Raji (cell line): ENCODE data around the gene SLC24A3.

Source experiments
- POLR2A ChIP-seq: IDR thresholded peaks from 2 replicates; pipeline ENCODE4 v1.6.1; 2011; ENCODE audit warnings: low read depth, low read length, control low read depth; ENCODE audit not compliant: insufficient read depth

Gene SLC24A3

GRCh38 chr20:19540392-19540791 is 327.9 kb downstream of the SLC24A3 start:
- no peak for TF ChIP-seq POLR2A

- TF ChIP-seq POLR2A: no peak
Measured at GRCh38 chr20:19543101-19543500, 330.7 kb downstream of the SLC24A3 start.

- no peak for TF ChIP-seq POLR2A
Measured at GRCh38 chr20:19544684-19545083, 332.2 kb downstream of the SLC24A3 start.

GRCh38 chr20:19546648-19547047 is 334.2 kb downstream of the SLC24A3 start:
- TF ChIP-seq POLR2A: no peak

- TF ChIP-seq POLR2A: no peak
Measured at GRCh38 chr20:19547547-19547946, 335.1 kb downstream of the SLC24A3 start.

- TF ChIP-seq POLR2A: no peak
Measured at GRCh38 chr20:19549896-19550295, 337.5 kb downstream of the SLC24A3 start.

GRCh38 chr20:19552221-19553180 is 340.1 kb downstream of the SLC24A3 start:
- TF ChIP-seq POLR2A: no peak

- no peak for TF ChIP-seq POLR2A
Measured at GRCh38 chr20:19554666-19555065, 342.2 kb downstream of the SLC24A3 start.

- no peak for TF ChIP-seq POLR2A
Measured at GRCh38 chr20:19555726-19556125, 343.3 kb downstream of the SLC24A3 start.

GRCh38 chr20:19557291-19557690 is 344.8 kb downstream of the SLC24A3 start:
- TF ChIP-seq POLR2A: no peak

- no peak for TF ChIP-seq POLR2A
Measured at GRCh38 chr20:19560881-19561480, 348.5 kb downstream of the SLC24A3 start.

GRCh38 chr20:19562426-19562825 is 350.0 kb downstream of the SLC24A3 start:
- no peak for TF ChIP-seq POLR2A

GRCh38 chr20:19564261-19564660 is 351.8 kb downstream of the SLC24A3 start:
- no peak for TF ChIP-seq POLR2A

- no peak for TF ChIP-seq POLR2A
Measured at GRCh38 chr20:19565736-19566135, 353.3 kb downstream of the SLC24A3 start.

GRCh38 chr20:19566226-19566945 is 353.9 kb downstream of the SLC24A3 start:
- TF ChIP-seq POLR2A: no peak

GRCh38 chr20:19568128-19568527 is 355.7 kb downstream of the SLC24A3 start:
- TF ChIP-seq POLR2A: no peak
